Right cardiac atrium (tissue), 5 donors: ENCODE results near the gene KCNQ1. TPM values are rescaled to one million over a fixed set of nuclear protein-coding genes. Genes with fewer than 3 reads are reported as not detected.

Source experiments
- ATAC-seq, 2 donors: fragments of 200-7000 bp; cut with Tn5 transposase; one replicate each; pipeline versions ENCODE4 v1.8.0 to v1.9.1; 2020; ENCODE audit warnings: moderate library complexity in 2 of 2, mild to moderate bottlenecking in 1 of 2
- DNase-seq, 3 donors: peaks; one replicate each; pipeline ENCODE4 v3.0.0-alpha.2; 2020
- H3K27ac ChIP-seq: one replicate; pipeline ENCODE4 v1.5.1; 2013; ENCODE audit warnings: mild to moderate bottlenecking, low read length, control low read depth, moderate library complexity
- H3K27me3 ChIP-seq: one replicate; pipeline ENCODE4 v1.6.1; 2013; ENCODE audit not compliant: control insufficient read depth, insufficient read depth
- H3K4me1 ChIP-seq: one replicate; pipeline ENCODE4 v1.6.1; 2013; ENCODE audit warnings: low read length; ENCODE audit not compliant: control insufficient read depth, insufficient read depth
- H3K4me3 ChIP-seq: one replicate; pipeline ENCODE4 v1.5.1; 2013; ENCODE audit warnings: low read length, control low read depth
- H3K9me3 ChIP-seq: one replicate; pipeline ENCODE4 v1.6.1; 2013; ENCODE audit warnings: low read length; ENCODE audit not compliant: control insufficient read depth
- WGBS: extraction: QIAGEN DNeasy Blood & Tissue Kit; methylation state at CpG from one replicate; pipeline ENCODE4 v1.1.7; 2013; 5-methylcytosine and 5-hydroxymethylcytosine counted together
- intact Hi-C, 4 donors: fragments of 100-400 bp; cut with DNase I; formaldehyde crosslinking; loops; one replicate each; pipeline versions ENCODE4 v1.11.0 to v1.14.0; 2022 to 2023
- polyA plus RNA-seq: library from polyadenylated mRNA; stranded (reverse); fragments of 200-250 nt; gene quantifications from one replicate; pipeline ENCODE4 v1.2.3, GENCODE V29; 2013
- total RNA-seq, 4 donors: library from RNA; stranded (reverse); fragmentation: NEBNext Ultra II Directional; extraction: Animal tissue kit (Norgen Biotek cat#: 25700); gene quantifications; one replicate each; pipeline ENCODE4 v1.2.1, GENCODE V29; 2021
- donor health status: healthy with polysubstance abuse.
- donor health status: DM: no; HTN: yes; CAD: no.
- donor health status: DM: no; HTN: no; CAD: no.
- donor health status: DM: no; HTN: yes; CAD: no; lungs with severe emphysema.
- donor health status: DM: yes; HTN: yes; CAD: no.

Gene KCNQ1
- total and polyA plus RNA-seq, 5 donors = 36.4 to 46.8 (median 37.7) TPM

GRCh38 chr11:2714871-2715270 lies 270.1 kb downstream of the KCNQ1 start:
- no peaks in the 10 kb centered on the region for H3K9me3 ChIP-seq
- no peak overlapping the region for H3K4me3 ChIP-seq
- DNase-seq (peak in 2 of 3 donors; percentile 35 to 46), ATAC-seq (no peak)
- WGBS = 97% methylated on average over 7 of the region's 7 CpGs
- intact Hi-C loops = no loop called here
- H3K27ac ChIP-seq = no peak overlapping the region
- H3K27me3 ChIP-seq = no peaks in the 10 kb centered on the region
- H3K4me1 ChIP-seq = no peaks in the 10 kb centered on the region

GRCh38 chr11:2715716-2716350 lies 271.0 kb downstream of the KCNQ1 start:
- no peak for ATAC-seq
- WGBS = 92% methylated on average over 15 of the region's 15 CpGs
- Histone ChIP-seq H3K9me3 (no peaks in the 10 kb centered on the region), H3K27me3 (no peaks in the 10 kb centered on the region), H3K27ac (no peak overlapping the region), H3K4me3 (no peak overlapping the region), H3K4me1 (no peaks in the 10 kb centered on the region)
- intact Hi-C loops = no loop called here
- DNase-seq = peak in 2 of 3 donors; percentile 44 to 58

- peak; percentile 58 to 70 for ATAC-seq
- 53% methylated on average over 14 of the region's 14 CpGs for WGBS
- H3K27ac ChIP-seq = no peak overlapping the region
- no peaks in the 10 kb centered on the region for H3K9me3 ChIP-seq
- intact Hi-C loops = no loop called here
- peak; percentile 56 to 83 (median 76) for DNase-seq
- no peaks in the 10 kb centered on the region for H3K27me3 ChIP-seq
- no peak overlapping the region for H3K4me3 ChIP-seq
- no peaks in the 10 kb centered on the region for H3K4me1 ChIP-seq
Observed at GRCh38 chr11:2716376-2717095, 271.7 kb downstream of the KCNQ1 start.

DNA sequence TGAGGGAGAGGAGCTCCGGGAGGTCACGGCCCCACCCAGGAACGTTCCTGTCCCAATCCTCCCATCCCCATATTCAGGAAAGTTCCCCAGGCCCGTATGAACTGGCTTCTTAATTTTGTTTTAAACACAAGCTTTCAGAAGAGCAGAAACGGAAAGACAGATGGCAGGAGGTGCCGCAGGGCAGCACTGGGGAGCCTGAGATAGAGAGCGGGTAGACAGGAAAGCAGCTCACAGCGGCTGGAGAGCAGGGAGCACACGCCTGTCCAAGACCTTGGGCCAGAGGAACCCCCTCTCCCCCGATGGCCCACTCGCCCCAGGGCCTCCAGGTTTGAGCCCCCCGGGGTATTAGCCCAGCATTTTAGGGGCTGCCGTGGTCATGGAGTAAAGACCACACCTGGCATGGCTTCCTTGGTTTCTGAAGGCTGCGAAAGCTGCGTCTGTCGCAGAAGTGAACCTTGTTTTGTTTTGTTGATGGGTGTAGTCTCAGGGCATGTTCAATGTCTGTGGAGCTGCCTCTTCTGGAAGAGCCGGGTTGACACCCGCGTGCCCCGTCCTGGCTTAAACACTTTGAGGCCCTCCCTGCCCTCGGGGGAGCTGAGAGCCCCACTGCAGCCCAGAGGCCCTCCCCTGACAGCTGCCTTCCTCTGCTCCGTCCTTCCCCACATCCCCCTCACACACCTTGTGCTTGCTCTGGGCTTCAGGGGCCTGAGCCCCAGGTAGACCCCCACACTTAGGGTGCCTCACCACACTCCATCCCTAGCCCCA lies 272.9 kb downstream of the KCNQ1 start:
- no peaks in the 10 kb centered on the region for H3K27me3 ChIP-seq
- H3K4me3 ChIP-seq = no peak overlapping the region
- no peaks in the 10 kb centered on the region for H3K9me3 ChIP-seq
- ATAC-seq = no peak
- H3K27ac ChIP-seq = no peak overlapping the region
- no peaks in the 10 kb centered on the region for H3K4me1 ChIP-seq
- intact Hi-C loops = no loop called here
- peak in 2 of 3 donors; percentile 19 to 37 for DNase-seq
- WGBS = 91% methylated on average over 22 of the region's 22 CpGs

- H3K27me3 ChIP-seq = no peaks in the 10 kb centered on the region
- intact Hi-C loops = no loop called here
- ATAC-seq (no peak), DNase-seq (peak in 2 of 3 donors; percentile 14 to 32)
- no peak overlapping the region for H3K4me3 ChIP-seq
- no peaks in the 10 kb centered on the region for H3K4me1 ChIP-seq
- H3K27ac ChIP-seq = no peak overlapping the region
- H3K9me3 ChIP-seq = no peaks in the 10 kb centered on the region
- WGBS = 97% methylated on average over 11 of the region's 11 CpGs
Observed at GRCh38 chr11:2718817-2719438, 274.1 kb downstream of the KCNQ1 start.

DNA sequence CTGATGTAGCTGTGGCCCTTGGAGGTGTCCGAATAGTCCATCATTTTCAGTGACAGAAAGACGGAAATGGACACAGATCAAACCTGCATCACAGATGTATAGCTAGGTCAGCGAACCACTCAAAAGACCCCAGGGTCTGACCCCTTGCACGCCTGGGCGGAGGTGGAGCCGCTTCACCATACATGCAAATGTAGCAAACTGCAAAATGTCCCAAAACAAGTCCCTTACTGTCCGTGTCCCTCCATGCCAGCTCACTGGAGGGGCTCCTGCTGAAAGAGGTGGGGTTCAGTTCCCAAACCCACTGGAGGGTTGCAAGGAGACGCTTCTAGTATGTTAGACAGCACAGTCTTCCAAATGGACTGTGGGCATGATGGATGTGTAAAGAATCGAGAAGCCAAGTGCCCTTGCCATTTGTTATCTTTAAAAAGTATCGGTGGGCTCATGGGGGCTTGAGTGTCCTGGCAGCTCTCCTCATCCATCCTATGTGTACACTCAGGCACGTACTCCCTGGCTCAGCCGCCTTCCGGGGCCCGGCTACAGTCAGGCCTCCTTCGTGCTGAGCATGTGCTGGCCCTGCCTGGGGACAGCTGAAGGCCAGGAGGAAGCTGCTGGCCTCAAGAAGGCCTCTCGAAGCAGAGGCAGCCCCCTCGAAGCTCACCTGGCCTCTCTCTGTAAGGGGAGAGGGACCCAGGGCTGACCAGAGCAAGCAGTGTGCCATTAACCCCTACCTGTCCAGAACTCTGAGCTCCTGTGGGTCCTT lies 275.2 kb downstream of the KCNQ1 start:
- WGBS = 80% methylated on average over 17 of the region's 17 CpGs

DNA sequence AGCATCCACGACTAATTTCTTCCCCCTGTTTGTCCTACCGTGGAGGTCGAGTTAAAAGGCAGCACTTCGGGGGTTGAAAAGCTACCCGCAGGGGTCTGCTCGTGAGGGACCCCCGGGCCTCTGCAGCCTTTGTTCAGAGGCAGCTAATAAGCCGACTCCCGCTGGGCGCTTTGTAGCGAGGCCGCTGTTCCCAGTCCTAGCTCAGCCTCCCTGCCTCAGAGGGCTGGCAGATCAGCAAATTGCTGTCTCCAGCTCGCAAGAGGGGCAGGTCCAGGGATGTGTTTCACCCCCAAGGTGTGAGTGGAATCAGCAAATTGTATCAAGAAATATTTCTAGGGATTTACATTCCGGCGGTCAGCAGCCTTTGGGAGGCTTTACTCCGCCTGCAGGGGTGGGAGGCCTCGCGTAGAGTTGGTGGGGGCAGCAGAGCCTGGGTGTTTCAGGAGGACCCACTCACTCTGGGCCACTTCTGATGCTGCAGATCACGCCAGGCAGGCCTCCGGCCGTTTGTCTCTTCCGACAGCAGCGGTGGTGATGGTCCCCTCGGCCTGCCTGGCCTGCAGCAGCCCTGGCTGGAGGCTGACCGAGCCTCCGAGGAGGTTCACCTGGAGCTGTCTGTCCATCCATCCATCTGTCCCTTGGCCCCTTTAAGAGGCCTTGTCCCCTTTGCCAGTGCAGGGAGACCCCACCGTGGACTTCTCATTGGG lies 276.6 kb downstream of the KCNQ1 start:
- Histone ChIP-seq H3K4me3 (no peak overlapping the region), H3K4me1 (no peaks in the 10 kb centered on the region), H3K27ac (no peak overlapping the region), H3K27me3 (no peaks in the 10 kb centered on the region), H3K9me3 (no peaks in the 10 kb centered on the region)
- intact Hi-C loops = no loop called here
- 90% methylated on average over 27 of the region's 27 CpGs for WGBS
- DNase-seq = peak in 2 of 3 donors; percentile 35 to 41
- ATAC-seq = no peak

More for the DNA sequence above, 275.2 kb downstream of the KCNQ1 start:
- no peaks in the 10 kb centered on the region for H3K27me3 ChIP-seq
- H3K4me3 ChIP-seq = no peak overlapping the region
- intact Hi-C loops = no loop called here
- H3K4me1 ChIP-seq = no peaks in the 10 kb centered on the region
- ATAC-seq (no peak), DNase-seq (peak in 2 of 3 donors; percentile 16 to 22)
- H3K27ac ChIP-seq = no peak overlapping the region
- H3K9me3 ChIP-seq = no peaks in the 10 kb centered on the region

GRCh38 chr11:2722955-2723354 lies 278.1 kb downstream of the KCNQ1 start:
- no peak for DNase-seq
- no peak for ATAC-seq
- no peaks in the 10 kb centered on the region for H3K4me1 ChIP-seq
- WGBS = 86% methylated on average over 15 of the region's 15 CpGs
- H3K27me3 ChIP-seq = no peaks in the 10 kb centered on the region
- intact Hi-C loops = no loop called here
- no peaks in the 10 kb centered on the region for H3K9me3 ChIP-seq
- no peak overlapping the region for H3K27ac ChIP-seq
- H3K4me3 ChIP-seq = no peak overlapping the region

DNA sequence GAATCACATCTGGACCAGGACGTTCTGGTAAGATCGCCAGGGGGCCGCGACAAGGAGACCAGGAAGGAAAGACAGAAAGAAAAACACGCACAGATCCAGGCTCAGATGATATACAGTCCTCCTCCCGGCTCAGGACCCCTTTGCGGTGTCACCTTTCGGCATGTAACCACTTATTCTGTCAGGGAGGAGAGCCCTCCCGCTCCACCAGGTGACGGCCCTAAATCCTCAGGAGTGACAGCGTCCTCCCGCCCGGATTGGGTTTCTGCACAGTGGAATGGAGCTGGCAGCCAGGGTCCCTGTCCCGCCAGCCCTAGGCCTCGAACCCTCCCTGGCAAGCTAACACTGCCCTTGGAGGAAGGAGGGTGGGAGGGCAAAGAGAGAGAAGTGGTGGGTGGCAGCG lies 279.3 kb downstream of the KCNQ1 start:
- intact Hi-C loops = no loop called here
- Histone ChIP-seq H3K4me1 (no peaks in the 10 kb centered on the region), H3K27me3 (no peaks in the 10 kb centered on the region), H3K4me3 (no peak overlapping the region), H3K27ac (no peak overlapping the region), H3K9me3 (no peaks in the 10 kb centered on the region)
- WGBS = 94% methylated on average over 16 of the region's 16 CpGs
- DNase-seq = no peak
- no peak for ATAC-seq
